Testis (tissue), 2 donors: ENCODE results near the gene NCL.

ENCODE experiments used
- CTCF ChIP-seq, 3 experiments: fragments of 450-650 bp in 2 of 3; fragments of 200-600 bp in 1 of 3; sonication (generic) in 1 of 3; IDR thresholded peaks; one replicate each; pipeline ENCODE4 v1.5.1; 2016 to 2019; ENCODE audit warnings: antibody characterized with exemption in 3 of 3, mild to moderate bottlenecking in 2 of 3, moderate library complexity in 1 of 3
- POLR2A ChIP-seq: fragments of 450-650 bp; IDR thresholded peaks from one replicate; pipeline ENCODE4 v1.6.1; 2017; ENCODE audit warnings: antibody characterized with exemption, mild to moderate bottlenecking, moderate library complexity

GRCh38 chr2:231425811-231426703 lies 38.2 kb downstream of the NCL start:
- no peak for TF ChIP-seq CTCF (IDR thresholded peaks at IDR 0.05)
- no peak for TF ChIP-seq POLR2A
